Osteoblast (primary cell): ENCODE measurements around the gene RBP5. TPM values are rescaled to one million over a fixed set of nuclear protein-coding genes. Genes with fewer than 3 reads are reported as not detected.

Experiments
- DNase-seq: peaks from one replicate; pipeline ENCODE4 v3.0.0; 2011; ENCODE audit warnings: low spot score, mixed read lengths; ENCODE audit not compliant: insufficient read length; ENCODE audit errors: missing footprints
- H2AFZ ChIP-seq: 2 replicates; pipeline ENCODE4 v1.6.0; 2011; ENCODE audit warnings: mild to moderate bottlenecking, low read length
- H3K27ac ChIP-seq: 2 replicates; pipeline ENCODE4 v1.5.1; 2011; ENCODE audit warnings: mild to moderate bottlenecking, low read depth, low read length, moderate library complexity
- H3K27me3 ChIP-seq: 2 replicates; pipeline ENCODE4 v1.6.0; 2012; ENCODE audit warnings: mild to moderate bottlenecking, control low read depth, inconsistent platforms, low read length, moderate library complexity; ENCODE audit not compliant: insufficient read depth
- H3K36me3 ChIP-seq: 2 replicates; pipeline ENCODE4 v1.5.1; 2011; ENCODE audit warnings: mild to moderate bottlenecking, low read length, control low read depth, moderate library complexity; ENCODE audit not compliant: insufficient read depth
- H3K4me1 ChIP-seq: 2 replicates; pipeline ENCODE4 v1.5.1; 2011; ENCODE audit warnings: mild to moderate bottlenecking, low read length, control low read depth, moderate library complexity; ENCODE audit not compliant: insufficient read depth
- H3K4me2 ChIP-seq: 2 replicates; pipeline ENCODE4 v1.6.0; 2011; ENCODE audit warnings: mild to moderate bottlenecking, low read length; ENCODE audit not compliant: insufficient read depth
- H3K4me3 ChIP-seq: fragments of 200-600 bp; sonication (generic); 3 replicates; pipeline ENCODE4 v1.5.1; 2012; ENCODE audit warnings: mild to moderate bottlenecking, low read length, inconsistent platforms; ENCODE audit not compliant: insufficient read depth
- H3K79me2 ChIP-seq: 2 replicates; pipeline ENCODE4 v1.6.0; 2012; ENCODE audit warnings: mild to moderate bottlenecking, low read length, control low read depth, inconsistent platforms; ENCODE audit not compliant: insufficient read depth
- H3K9me3 ChIP-seq: 2 replicates; pipeline ENCODE4 v1.5.1; 2011; ENCODE audit warnings: low read depth, low read length, control low read depth
- H4K20me1 ChIP-seq: 2 replicates; pipeline ENCODE4 v1.6.0; 2012; ENCODE audit warnings: mild to moderate bottlenecking, low read length, control low read depth; ENCODE audit not compliant: insufficient read depth
- CTCF ChIP-seq: IDR thresholded peaks from 2 replicates; pipeline ENCODE4 v1.5.1; 2011; ENCODE audit warnings: mild to moderate bottlenecking, low read depth, low read length, moderate library complexity; ENCODE audit errors: extremely low read depth
- total RNA-seq: library from RNA; depleted of rRNA; stranded (reverse); fragments of >200 nt; gene quantifications from 2 replicates; pipeline ENCODE4 v1.2.3, GENCODE V29; 2012

The RBP5 gene
- total RNA-seq, 1 donor = not detected

DNA sequence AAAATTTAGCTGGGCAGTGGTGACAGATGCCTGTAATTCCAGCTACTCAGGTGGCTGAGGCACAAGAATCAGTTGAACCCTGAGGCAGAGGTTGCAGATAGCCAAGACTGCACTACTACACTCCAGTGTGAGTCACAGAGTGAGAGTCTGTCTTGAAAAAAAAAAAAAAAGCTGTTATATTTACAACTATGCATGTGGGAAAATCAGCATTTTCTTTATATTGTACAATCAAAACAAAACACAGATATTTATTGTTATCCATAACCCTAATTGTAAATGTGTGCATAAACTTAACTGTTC is 48.9 kb downstream of the RBP5 start:
- Histone ChIP-seq H3K4me3 (no peak overlapping the region), H3K4me1 (peaks cover 29% of the 10 kb centered on the region), H3K79me2 (no peaks in the 10 kb centered on the region), H3K36me3 (peaks cover 31% of the 10 kb centered on the region), H4K20me1 (no peaks in the 10 kb centered on the region), H2AFZ (no peak overlapping the region), H3K4me2 (peak overlapping the region; percentile 59), H3K27me3 (no peaks in the 10 kb centered on the region), H3K9me3 (no peaks in the 10 kb centered on the region), H3K27ac (peak overlapping the region; percentile 61)
- TF ChIP-seq CTCF = no peak
- no peak for DNase-seq

DNA sequence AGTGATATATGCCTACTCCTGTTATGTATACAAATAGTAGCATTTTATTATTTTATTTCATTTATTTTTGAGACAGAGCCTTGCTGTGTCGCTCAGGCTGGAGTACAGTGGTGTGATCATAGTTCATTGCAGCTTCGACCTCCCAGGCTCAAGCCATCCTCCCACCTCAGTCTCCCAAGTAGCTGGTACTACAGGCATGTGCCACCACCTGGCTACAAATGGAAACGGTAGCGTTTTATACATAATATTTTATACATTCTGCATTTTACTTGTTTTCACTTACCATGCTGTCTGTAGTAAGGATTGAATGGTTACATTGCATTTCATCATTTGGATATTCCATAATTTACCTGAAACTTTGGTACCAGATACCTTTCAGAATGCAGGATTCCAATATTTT is 50.5 kb downstream of the RBP5 start:
- no peak overlapping the region for H3K27ac ChIP-seq
- no peak overlapping the region for H3K4me2 ChIP-seq
- peaks cover 25% of the 10 kb centered on the region for H3K36me3 ChIP-seq
- H4K20me1 ChIP-seq = no peaks in the 10 kb centered on the region
- H3K79me2 ChIP-seq = no peaks in the 10 kb centered on the region
- H3K27me3 ChIP-seq = no peaks in the 10 kb centered on the region
- no peak for TF ChIP-seq CTCF
- no peak for DNase-seq
- no peak overlapping the region for H2AFZ ChIP-seq
- no peaks in the 10 kb centered on the region for H3K9me3 ChIP-seq
- H3K4me3 ChIP-seq = no peak overlapping the region
- H3K4me1 ChIP-seq = peaks cover 29% of the 10 kb centered on the region

- DNase-seq = peak; percentile 5
- H4K20me1 ChIP-seq = no peaks in the 10 kb centered on the region
- H3K36me3 ChIP-seq = peaks cover 13% of the 10 kb centered on the region
- no peaks in the 10 kb centered on the region for H3K9me3 ChIP-seq
- H3K27ac ChIP-seq = no peak overlapping the region
- TF ChIP-seq CTCF = no peak
- H3K27me3 ChIP-seq = no peaks in the 10 kb centered on the region
- H2AFZ ChIP-seq = no peak overlapping the region
- H3K79me2 ChIP-seq = no peaks in the 10 kb centered on the region
- no peak overlapping the region for H3K4me2 ChIP-seq
- H3K4me3 ChIP-seq = no peak overlapping the region
- H3K4me1 ChIP-seq = peaks cover 29% of the 10 kb centered on the region
These were observed 52.2 kb downstream of the RBP5 start for GRCh38 chr12:7076493-7076892.

GRCh38 chr12:7075939-7076338 is 52.8 kb downstream of the RBP5 start:
- H2AFZ ChIP-seq = no peak overlapping the region
- H3K4me3 ChIP-seq = no peak overlapping the region
- no peaks in the 10 kb centered on the region for H4K20me1 ChIP-seq
- H3K4me1 ChIP-seq = peaks cover 29% of the 10 kb centered on the region
- H3K27me3 ChIP-seq = no peaks in the 10 kb centered on the region
- peaks cover 8% of the 10 kb centered on the region for H3K36me3 ChIP-seq
- no peaks in the 10 kb centered on the region for H3K9me3 ChIP-seq
- no peak overlapping the region for H3K4me2 ChIP-seq
- no peak overlapping the region for H3K27ac ChIP-seq
- DNase-seq = peak; percentile 63
- H3K79me2 ChIP-seq = no peaks in the 10 kb centered on the region
- no peak for TF ChIP-seq CTCF
